ENCODE data around the gene RTL9.

GRCh38 chrX:110331444-110332030 lies 27.1 kb upstream of the RTL9 start:
- TF ChIP-seq CTCF (IDR thresholded peaks at IDR 0.05 in 8 of 11, conservative IDR thresholded peaks at IDR 0.05 in 3 of 11) (no peak), POLR2A (IDR thresholded peaks at IDR 0.05) (no peak)

Data from spleen (tissue), 7 donors.